Kidney epithelial cell (primary cell): ENCODE results near the gene DSCAML1. TPM values are rescaled to one million over a fixed set of nuclear protein-coding genes. Genes with fewer than 3 reads are reported as not detected.

Source experiments
- DNase-seq: peaks from one replicate; pipeline ENCODE4 v3.0.0-alpha.2; 2010; ENCODE audit warnings: low read depth
- H3K27me3 ChIP-seq: 2 replicates; pipeline ENCODE4 v1.6.0; 2011; ENCODE audit warnings: low read length; ENCODE audit not compliant: control insufficient read depth, insufficient read depth
- H3K36me3 ChIP-seq: 2 replicates; pipeline ENCODE4 v1.5.1; 2011; ENCODE audit warnings: low read length; ENCODE audit not compliant: control insufficient read depth, insufficient read depth
- H3K4me3 ChIP-seq: 2 replicates; pipeline ENCODE4 v1.5.1; 2011; ENCODE audit warnings: low read depth, mild to moderate bottlenecking, control low read depth, low read length
- total RNA-seq: library from RNA; depleted of rRNA; stranded (reverse); fragments of >200 nt; gene quantifications from 2 replicates; pipeline ENCODE4 v1.2.3, GENCODE V29; 2015
- TF ChIP-seq, protein P1 (sequence below): IDR thresholded peaks from 2 replicates; pipeline ENCODE4 v1.5.1; 2011; ENCODE audit warnings: mild to moderate bottlenecking, moderate library complexity, low read length, control low read depth, inconsistent platforms; ENCODE audit not compliant: insufficient read depth, poor library complexity, severe bottlenecking

Gene DSCAML1
- total RNA-seq, 1 donor from 2014 or later, result 3.1 TPM

DNA sequence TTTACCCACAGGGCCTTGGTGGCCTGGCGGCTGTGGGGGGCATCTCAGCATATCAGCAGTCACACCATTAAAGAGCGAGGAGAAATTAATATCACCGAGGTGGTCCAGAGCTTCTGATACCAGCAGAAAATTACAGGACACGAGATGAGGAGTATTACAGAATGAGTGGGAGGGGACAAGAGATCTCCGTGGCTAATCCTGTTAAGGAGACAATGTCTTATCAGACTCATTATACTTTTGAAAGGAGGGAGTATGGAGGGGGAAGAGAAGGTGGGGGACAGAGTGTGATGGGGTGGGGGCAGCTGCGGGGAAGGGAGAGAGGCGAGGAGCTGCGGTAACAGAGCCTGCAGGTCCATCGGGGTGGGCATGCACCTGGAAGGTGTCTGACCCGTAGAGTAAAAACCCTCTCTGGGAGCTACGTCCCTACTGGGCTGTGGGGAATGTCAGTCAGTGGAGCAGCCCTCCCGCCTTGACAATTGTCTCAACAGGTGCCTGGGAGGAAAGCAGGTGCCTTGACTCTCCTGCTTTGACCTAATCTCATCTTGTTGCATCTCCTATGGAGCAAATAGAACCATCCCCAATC is 245.2 kb downstream of the DSCAML1 start:
- TF ChIP-seq, protein P1, sequence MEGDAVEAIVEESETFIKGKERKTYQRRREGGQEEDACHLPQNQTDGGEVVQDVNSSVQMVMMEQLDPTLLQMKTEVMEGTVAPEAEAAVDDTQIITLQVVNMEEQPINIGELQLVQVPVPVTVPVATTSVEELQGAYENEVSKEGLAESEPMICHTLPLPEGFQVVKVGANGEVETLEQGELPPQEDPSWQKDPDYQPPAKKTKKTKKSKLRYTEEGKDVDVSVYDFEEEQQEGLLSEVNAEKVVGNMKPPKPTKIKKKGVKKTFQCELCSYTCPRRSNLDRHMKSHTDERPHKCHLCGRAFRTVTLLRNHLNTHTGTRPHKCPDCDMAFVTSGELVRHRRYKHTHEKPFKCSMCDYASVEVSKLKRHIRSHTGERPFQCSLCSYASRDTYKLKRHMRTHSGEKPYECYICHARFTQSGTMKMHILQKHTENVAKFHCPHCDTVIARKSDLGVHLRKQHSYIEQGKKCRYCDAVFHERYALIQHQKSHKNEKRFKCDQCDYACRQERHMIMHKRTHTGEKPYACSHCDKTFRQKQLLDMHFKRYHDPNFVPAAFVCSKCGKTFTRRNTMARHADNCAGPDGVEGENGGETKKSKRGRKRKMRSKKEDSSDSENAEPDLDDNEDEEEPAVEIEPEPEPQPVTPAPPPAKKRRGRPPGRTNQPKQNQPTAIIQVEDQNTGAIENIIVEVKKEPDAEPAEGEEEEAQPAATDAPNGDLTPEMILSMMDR, result no peak
- DNase-seq, result no peak
- Histone ChIP-seq H3K36me3 (no peaks in the 10 kb centered on the region), H3K4me3 (no peak overlapping the region), H3K27me3 (peaks cover 24% of the 10 kb centered on the region)

DNA sequence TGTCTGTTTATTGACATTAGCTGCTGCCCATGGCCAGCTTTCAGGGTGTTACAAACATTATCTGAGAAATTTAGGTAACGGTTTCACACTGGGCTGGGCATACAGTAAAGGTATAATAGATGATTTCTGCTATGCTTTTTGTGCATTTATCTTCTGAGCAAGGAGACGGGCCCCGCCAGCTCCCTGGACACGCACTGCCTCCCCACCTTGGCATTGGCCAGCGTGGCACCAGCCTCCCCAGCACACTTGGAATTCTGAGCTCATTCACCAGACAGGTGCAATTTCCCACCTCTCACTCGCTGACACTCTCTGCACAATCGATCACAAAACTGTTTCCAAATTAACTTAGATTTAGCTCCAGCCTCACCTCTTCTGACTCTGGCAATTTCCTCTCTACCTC is 246.6 kb downstream of the DSCAML1 start:
- TF ChIP-seq, protein P1, result no peak
- Histone ChIP-seq H3K4me3 (no peak overlapping the region), H3K27me3 (peaks cover 33% of the 10 kb centered on the region), H3K36me3 (no peaks in the 10 kb centered on the region)
- no peak for DNase-seq

DNA sequence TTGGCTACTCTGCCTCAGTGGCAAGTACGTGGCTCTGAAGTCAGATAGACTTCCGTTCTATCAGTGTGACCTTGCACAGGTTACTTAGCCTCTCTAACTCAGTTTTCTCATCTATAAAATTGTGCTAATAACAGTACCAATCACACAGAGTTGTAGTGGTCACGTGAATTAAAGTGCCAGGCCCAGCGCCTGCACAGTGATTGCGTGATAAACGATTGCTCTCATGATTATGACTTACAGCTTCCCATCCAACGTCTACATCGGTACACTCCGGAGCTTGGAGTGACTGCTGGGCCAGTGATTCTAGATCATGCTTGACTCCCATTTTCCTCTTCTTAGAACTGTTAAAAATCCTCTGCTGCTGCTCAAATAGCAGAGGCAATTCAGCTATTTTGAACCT is 247.6 kb downstream of the DSCAML1 start:
- TF ChIP-seq, protein P1, result no peak
- H3K27me3 ChIP-seq, result peaks cover 33% of the 10 kb centered on the region
- no peak for DNase-seq
- no peaks in the 10 kb centered on the region for H3K36me3 ChIP-seq
- H3K4me3 ChIP-seq, result no peak overlapping the region

DNA sequence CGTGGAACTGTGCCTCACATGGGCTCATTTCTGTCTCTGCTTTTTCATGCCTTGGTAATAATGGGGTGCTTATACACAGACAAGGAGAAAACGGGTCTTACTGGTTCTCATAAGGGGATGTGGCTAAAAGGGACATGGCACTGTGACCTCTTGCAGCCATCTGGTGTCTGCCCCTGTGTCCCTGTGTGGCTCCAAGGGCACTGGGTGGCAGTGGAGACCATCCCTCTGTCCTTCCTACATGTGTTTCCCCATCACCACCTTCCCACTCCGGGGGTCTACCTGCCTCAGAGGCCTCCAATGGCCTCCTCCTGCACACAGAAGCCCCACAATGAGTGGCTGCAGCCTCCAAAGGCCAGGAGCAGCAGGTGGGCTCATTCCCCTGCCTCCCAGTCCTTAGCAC is 248.1 kb downstream of the DSCAML1 start:
- TF ChIP-seq, protein P1, result no peak
- H3K4me3 ChIP-seq, result no peak overlapping the region
- H3K27me3 ChIP-seq, result peaks cover 33% of the 10 kb centered on the region
- H3K36me3 ChIP-seq, result no peaks in the 10 kb centered on the region
- DNase-seq, result no peak

DNA sequence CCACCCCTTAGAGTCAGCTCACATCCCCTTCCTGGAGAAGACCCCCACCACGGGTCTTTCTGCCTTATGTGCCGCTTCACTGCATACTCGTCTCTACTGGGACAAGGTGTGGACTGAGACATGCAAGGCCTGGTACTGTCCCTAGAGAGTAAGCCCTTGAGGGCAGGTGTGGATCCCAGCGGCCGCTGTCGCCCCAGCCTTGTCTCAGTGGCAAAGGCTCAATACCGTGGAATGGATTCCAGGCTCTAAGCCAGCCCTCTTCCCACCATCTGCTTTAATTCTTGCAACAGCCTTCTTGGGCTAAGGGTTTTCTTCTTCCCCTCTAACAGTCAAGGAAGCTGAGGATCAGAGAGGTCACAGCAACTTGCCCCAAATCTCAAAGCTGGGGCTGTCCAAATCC is 249.1 kb downstream of the DSCAML1 start:
- Histone ChIP-seq H3K4me3 (no peak overlapping the region), H3K27me3 (peaks cover 33% of the 10 kb centered on the region), H3K36me3 (no peaks in the 10 kb centered on the region)
- TF ChIP-seq, protein P1, result no peak
- DNase-seq, result no peak

DNA sequence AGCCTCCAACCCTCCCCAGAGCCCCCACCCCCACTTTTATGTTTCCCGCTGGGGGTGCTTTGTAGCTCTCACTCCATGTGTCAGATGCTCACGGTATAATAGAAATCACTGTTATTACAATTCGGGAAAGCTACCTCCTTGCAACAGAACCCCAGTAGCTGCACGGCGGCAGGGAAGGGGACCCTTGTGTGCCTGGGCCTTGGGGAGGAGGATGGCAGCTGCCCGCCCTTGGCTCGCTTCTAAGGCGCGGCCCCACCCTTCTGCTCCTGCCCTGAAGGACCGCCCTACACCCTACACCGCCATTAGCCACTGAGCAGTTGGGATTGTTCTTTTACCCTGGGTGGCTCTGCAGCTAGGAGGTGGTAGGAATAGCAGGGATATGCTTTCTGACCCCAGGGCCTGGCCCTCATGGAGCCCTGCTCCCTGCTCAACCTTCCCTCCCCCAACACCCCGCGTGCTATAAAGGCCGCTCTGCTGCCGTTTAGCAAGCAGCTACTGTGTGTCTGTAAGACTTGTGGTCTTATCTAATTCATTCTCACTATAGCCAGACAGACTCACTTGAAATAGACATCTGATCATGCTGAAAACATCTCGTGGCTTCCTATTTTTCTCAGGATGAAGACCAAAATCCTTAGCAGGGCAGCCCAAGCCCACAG is 249.7 kb downstream of the DSCAML1 start:
- Histone ChIP-seq H3K36me3 (no peaks in the 10 kb centered on the region), H3K27me3 (peaks cover 29% of the 10 kb centered on the region), H3K4me3 (no peak overlapping the region)
- TF ChIP-seq, protein P1, result no peak
- DNase-seq, result no peak
